Epithelial cell of proximal tubule (primary cell): ENCODE measurements around the gene ZNF787. TPM values are rescaled to one million over a fixed set of nuclear protein-coding genes. Genes with fewer than 3 reads are reported as not detected.
"Not testable (repeated sequence)": the region's sequence is repeated elsewhere in the genome, so short reads cannot be mapped to it uniquely, and the experiment has no call there.

Experiments used
- DNase-seq: peaks from one replicate; pipeline ENCODE4 v3.0.0-alpha.2; 2011; ENCODE audit warnings: low read depth
- H3K4me3 ChIP-seq: 2 replicates; pipeline ENCODE4 v1.5.1; 2011; ENCODE audit warnings: low read depth, mild to moderate bottlenecking, low read length
- CTCF ChIP-seq: conservative IDR thresholded peaks from 2 replicates; pipeline ENCODE4 v1.5.1; 2012; ENCODE audit warnings: low read depth, mild to moderate bottlenecking, low read length
- total RNA-seq: library from RNA; depleted of rRNA; stranded (reverse); fragments of >200 nt; gene quantifications from 2 replicates; pipeline ENCODE4 v1.2.3, GENCODE V29; 2015

ZNF787 gene
- total RNA-seq, 1 donor from 2014 or later: 19.6 TPM

DNA sequence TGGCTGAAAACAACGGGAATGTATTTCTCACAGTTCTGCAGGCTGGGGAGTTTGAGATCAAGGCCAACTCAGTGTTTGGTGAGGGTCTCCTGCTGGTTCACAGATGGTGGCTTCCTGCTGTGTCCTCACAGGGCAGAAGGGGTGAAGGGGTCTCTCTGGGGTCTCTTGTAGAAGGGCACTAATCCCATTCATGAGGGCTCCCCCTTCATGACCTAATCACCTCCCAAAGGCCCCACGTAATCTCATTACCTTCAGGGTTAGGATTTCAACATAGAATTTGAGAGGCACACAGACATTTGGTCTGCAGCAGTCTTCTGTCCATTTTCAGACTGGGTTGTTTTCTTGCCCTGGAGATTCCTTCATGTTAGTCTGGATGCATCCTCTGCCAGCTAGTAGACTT is 31.5 kb upstream of the ZNF787 start:
- TF ChIP-seq CTCF: no peak
- no peak overlapping the region for H3K4me3 ChIP-seq
- no peak for DNase-seq

DNA sequence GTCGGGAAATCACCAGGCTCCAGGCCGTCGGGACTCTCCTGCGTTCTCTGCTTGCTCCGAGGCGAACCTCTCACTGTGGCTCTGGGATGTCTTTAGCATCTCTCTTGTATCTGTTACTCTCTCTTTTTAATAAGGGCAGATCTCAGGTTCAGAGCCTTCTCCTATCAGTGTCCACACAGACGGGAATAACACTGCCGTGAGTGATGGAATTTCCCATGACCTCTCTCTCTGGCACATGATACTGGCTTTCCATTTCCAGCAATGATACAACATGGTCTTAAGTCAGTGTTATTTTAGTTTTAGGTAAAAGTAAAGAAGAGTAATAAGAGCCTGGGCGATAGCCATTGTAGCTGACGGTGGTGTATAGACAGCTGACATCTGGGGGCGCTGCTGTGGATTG is 29.3 kb upstream of the ZNF787 start:
- no peak for TF ChIP-seq CTCF
- H3K4me3 ChIP-seq: no peak overlapping the region
- no peak for DNase-seq

GRCh38 chr19:56149656-56150038 is 28.6 kb upstream of the ZNF787 start:
- no peak for TF ChIP-seq CTCF

GRCh38 chr19:56148955-56149655 is 28.0 kb upstream of the ZNF787 start:
- DNase-seq, H3K4me3 ChIP-seq: not testable (repeated sequence)

More at GRCh38 chr19:56149656-56150038, 28.6 kb upstream of the ZNF787 start:
- H3K4me3 ChIP-seq: no peak overlapping the region
- DNase-seq: no peak

DNA sequence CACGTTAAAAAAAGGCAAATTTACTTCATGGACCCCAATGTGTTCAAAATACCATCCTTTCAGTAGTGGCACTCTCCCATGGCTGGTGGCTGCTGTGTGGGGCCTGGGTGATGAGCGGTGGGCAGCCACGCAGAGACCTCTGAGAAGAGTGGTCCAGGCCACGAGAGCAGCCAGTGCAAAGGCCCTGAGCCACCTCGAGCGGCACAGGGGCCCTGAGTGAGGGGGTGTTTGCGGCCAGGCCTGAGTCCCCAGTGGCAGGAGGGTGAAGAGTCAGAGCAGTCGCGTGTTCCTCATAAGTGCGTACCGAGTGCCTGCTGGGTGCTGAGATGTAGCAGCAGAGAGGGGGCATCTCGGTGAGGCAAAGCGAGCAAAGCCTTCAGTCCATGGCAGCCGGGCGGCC is 27.0 kb upstream of the ZNF787 start:
- no peak overlapping the region for H3K4me3 ChIP-seq
- no peak for DNase-seq
- no peak for TF ChIP-seq CTCF

GRCh38 chr19:56147307-56147706 is 26.2 kb upstream of the ZNF787 start:
- H3K4me3 ChIP-seq: no peak overlapping the region
- TF ChIP-seq CTCF: no peak
- DNase-seq: no peak

- no peak for DNase-seq
- H3K4me3 ChIP-seq: no peak overlapping the region
- TF ChIP-seq CTCF: no peak
These were observed 25.8 kb upstream of the ZNF787 start for GRCh38 chr19:56146904-56147303.

- DNase-seq: no peak
- no peak overlapping the region for H3K4me3 ChIP-seq
- no peak for TF ChIP-seq CTCF
These were observed 24.6 kb upstream of the ZNF787 start for GRCh38 chr19:56145698-56146097.
